ENCODE data around the gene CFAP54.

CFAP54 gene

GRCh38 chr12:96502477-96502876, 13.1 kb downstream of the CFAP54 start:
- no peak overlapping the region for H3K4me3 ChIP-seq (IDR thresholded peaks at IDR 0.05; ENCODE audit: insufficient read depth, low read depth, low read length)
- TF ChIP-seq CTCF (conservative IDR thresholded peaks at IDR 0.05; ENCODE audit: low read depth, low read length): no peak
- H3K36me3 ChIP-seq (ENCODE audit: insufficient read depth): no peaks in the 10 kb centered on the region
- no peaks in the 10 kb centered on the region for H3K27me3 ChIP-seq (ENCODE audit: insufficient read depth, low read depth)
- no peak overlapping the region; the same call in 1 of the 2 replicates for H3K9ac ChIP-seq
- no peaks in the 10 kb centered on the region for H3K79me2 ChIP-seq (ENCODE audit: insufficient read depth, low read depth)
- peak overlapping the region; percentile 94 for H3K27ac ChIP-seq
- H3K4me1 ChIP-seq (ENCODE audit: low read depth, poor library complexity, severe bottlenecking): peaks cover 77% of the 10 kb centered on the region
- H4K20me1 ChIP-seq (ENCODE audit: insufficient read depth): no peaks in the 10 kb centered on the region
- peak overlapping the region; percentile 81 for H3K4me2 ChIP-seq
- H2AFZ ChIP-seq (ENCODE audit: low read depth): peak overlapping the region; percentile 57

DNA sequence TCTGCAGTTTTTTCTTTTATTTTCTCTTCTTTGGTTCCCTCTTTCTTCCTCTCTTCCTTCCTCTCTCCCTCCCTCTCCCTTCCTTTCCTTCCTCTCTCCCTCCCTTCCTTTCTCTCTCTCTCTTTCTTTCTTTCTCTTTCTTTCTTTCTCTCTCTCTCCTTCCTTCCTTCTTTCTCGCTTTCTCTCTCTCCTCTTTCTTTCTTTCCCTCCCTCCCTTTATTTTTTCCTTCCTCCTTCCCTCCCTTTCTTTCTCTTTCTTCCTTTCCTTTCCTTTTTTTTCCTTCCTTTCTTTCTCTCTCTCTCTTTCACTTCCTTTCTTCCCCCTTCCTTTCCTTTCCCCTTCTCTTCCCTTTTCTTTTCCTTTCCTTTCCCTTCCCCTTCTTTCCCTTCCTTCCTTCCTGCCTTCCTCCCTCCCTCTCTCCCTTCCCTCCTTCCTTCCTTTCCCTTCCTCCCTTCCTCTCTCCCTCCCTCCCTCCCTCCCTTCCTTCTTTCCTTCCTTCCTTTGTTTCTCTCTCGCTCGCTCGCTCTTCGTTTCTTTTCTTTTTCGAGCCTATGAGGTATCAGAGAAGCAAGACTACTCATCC, 13.7 kb downstream of the CFAP54 start:
- Histone ChIP-seq H3K4me1 (ENCODE audit: low read depth, poor library complexity, severe bottlenecking) (peaks cover 82% of the 10 kb centered on the region), H3K27me3 (ENCODE audit: insufficient read depth, low read depth) (no peaks in the 10 kb centered on the region), H3K4me2 (peak overlapping the region; percentile 81), H3K79me2 (ENCODE audit: insufficient read depth, low read depth) (no peaks in the 10 kb centered on the region), H3K27ac (peak overlapping the region; percentile 94), H3K9ac (no peak overlapping the region; the same call in 1 of the 2 replicates), H3K36me3 (ENCODE audit: insufficient read depth) (no peaks in the 10 kb centered on the region), H2AFZ (ENCODE audit: low read depth) (peak overlapping the region; percentile 57), H3K4me3 (IDR thresholded peaks at IDR 0.05; ENCODE audit: insufficient read depth, low read depth, low read length) (no peak overlapping the region), H4K20me1 (ENCODE audit: insufficient read depth) (no peaks in the 10 kb centered on the region)
- no peak for TF ChIP-seq CTCF (conservative IDR thresholded peaks at IDR 0.05; ENCODE audit: low read depth, low read length)

DNA sequence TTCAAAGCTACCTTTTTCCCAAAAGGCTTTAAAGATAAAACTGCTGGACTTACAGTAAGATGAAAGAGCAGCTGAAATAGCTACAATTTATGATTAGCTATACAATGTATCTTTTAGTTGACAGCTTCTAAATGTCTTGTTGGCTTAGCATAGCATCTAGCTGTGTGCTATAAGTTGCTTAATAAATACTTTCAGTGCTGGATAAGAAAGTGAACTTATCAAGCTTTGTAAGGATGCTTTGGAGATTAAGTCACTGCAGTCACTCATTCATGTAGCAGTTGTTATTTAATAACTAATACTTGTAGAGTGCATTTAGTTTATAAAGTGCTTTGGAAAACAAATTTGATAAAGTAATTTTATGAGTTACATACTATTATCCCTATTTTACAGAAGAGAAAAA, 14.6 kb downstream of the CFAP54 start:
- Histone ChIP-seq H3K4me2 (peak overlapping the region; percentile 81; the same call in 1 of the 2 replicates), H3K4me1 (ENCODE audit: low read depth, poor library complexity, severe bottlenecking) (peaks cover 88% of the 10 kb centered on the region), H3K79me2 (ENCODE audit: insufficient read depth, low read depth) (no peaks in the 10 kb centered on the region), H3K4me3 (IDR thresholded peaks at IDR 0.05; ENCODE audit: insufficient read depth, low read depth, low read length) (no peak overlapping the region), H3K36me3 (ENCODE audit: insufficient read depth) (no peaks in the 10 kb centered on the region), H2AFZ (ENCODE audit: low read depth) (no peak overlapping the region), H3K9ac (no peak overlapping the region), H4K20me1 (ENCODE audit: insufficient read depth) (no peaks in the 10 kb centered on the region), H3K27me3 (ENCODE audit: insufficient read depth, low read depth) (no peaks in the 10 kb centered on the region), H3K27ac (peak overlapping the region; percentile 94; the same call in 1 of the 2 replicates)
- TF ChIP-seq CTCF (conservative IDR thresholded peaks at IDR 0.05; ENCODE audit: low read depth, low read length): no peak

DNA sequence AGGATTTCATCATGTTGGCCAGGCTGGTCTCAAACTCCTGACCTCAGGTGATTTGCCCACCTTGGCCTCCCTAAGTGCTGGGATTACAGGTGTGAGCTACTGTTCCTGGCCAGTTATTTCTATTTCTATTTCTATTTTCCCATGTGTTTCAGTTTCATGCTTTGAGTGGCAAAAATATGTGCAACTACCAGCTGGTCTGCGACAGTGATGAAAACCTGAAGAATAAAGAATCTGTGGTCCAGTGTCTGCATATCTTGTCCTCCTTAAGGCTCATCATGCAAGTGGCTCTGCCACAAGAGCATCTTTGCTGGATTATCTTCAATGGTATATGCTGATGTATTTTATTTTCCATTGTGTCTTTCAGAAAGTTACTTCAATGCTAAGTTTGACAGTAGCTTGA, 17.4 kb downstream of the CFAP54 start:
- Histone ChIP-seq H3K4me1 (ENCODE audit: low read depth, poor library complexity, severe bottlenecking) (peaks cover 73% of the 10 kb centered on the region), H3K36me3 (ENCODE audit: insufficient read depth) (no peaks in the 10 kb centered on the region), H3K9ac (no peak overlapping the region), H3K27ac (peak overlapping the region; percentile 43; the same call in 1 of the 2 replicates), H2AFZ (ENCODE audit: low read depth) (no peak overlapping the region), H3K79me2 (ENCODE audit: insufficient read depth, low read depth) (no peaks in the 10 kb centered on the region), H4K20me1 (ENCODE audit: insufficient read depth) (no peaks in the 10 kb centered on the region), H3K4me3 (IDR thresholded peaks at IDR 0.05; ENCODE audit: insufficient read depth, low read depth, low read length) (no peak overlapping the region), H3K4me2 (peak overlapping the region; percentile 31), H3K27me3 (ENCODE audit: insufficient read depth, low read depth) (no peaks in the 10 kb centered on the region)
- TF ChIP-seq CTCF (conservative IDR thresholded peaks at IDR 0.05; ENCODE audit: low read depth, low read length): no peak
